ENCODE results near the gene RFX2.
"Not testable (repeated sequence)": the region's sequence is repeated elsewhere in the genome, so short reads cannot be mapped to it uniquely, and the experiment has no call there.

RFX2 gene

GRCh38 chr19:6110360-6110977 lies at the start of gene RFX2:
RFX2 (minus strand) TSS chr19:6110500; CDS start chr19:6047496, 63,004 bp downstream.
- peak; percentile 99 for DNase-seq

DNA sequence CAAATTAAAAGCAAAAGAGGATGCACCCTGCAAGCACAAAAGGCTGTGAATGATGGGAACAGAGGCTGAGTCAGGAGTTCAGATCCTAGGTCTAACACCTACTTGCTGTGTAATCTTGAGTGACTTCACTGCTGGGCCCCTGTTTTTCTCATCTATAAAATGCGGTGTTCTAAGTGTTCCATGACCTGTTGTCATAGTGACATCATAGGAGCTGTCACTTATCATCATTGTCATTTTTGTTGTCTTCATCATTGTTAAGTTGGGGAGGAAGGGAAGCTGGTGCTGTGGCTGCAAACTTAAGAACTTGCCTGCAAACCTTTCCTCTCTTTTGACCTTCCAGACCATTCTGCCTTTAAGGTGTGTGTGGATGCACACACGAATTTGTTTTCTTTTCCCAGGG lies 45.7 kb upstream of the RFX2 start:
- DNase-seq, result no peak

- no peak for DNase-seq
Measured at GRCh38 chr19:6150289-6150688, 40.0 kb upstream of the RFX2 start.

DNA sequence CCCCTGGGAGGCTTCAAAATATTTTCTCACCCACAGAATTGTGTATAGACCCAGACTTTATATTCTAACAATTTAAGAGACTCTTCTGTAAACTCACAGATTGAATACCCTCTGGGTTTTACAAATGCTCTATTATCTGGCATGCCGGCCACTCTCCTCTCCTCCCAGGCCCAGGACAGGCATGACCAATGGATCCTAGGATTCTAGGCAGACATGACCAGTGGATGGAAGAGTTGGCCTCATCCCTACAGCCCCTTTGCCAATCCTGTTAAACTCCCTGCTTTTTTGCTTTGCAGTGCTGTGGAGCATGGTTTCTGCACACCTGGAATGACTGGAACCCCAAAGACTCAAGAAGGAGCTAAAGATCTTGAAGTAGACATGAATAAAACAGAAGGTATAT lies 30.9 kb upstream of the RFX2 start:
- DNase-seq, result no peak

- DNase-seq, result no peak
Measured at GRCh38 chr19:6138511-6138910, 28.2 kb upstream of the RFX2 start.

DNA sequence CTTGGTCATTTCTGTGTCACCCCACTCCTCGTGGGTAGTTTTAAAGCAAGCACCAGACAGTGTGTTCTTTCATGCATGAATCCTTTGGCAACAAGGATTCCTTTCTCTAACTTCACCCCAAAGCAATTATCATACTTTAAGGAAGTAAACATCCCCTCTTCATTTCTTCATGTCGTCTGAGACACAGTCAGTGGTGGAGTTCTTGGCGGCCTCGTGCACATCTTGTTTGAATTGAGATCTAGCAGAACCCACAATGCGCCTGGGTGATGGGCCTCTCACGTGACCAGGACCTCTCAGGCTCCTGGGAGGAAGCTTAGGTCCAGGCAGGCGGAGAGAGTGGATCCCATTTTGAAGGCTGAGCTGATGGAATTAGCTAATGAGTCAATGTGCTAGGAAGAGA lies 27.8 kb upstream of the RFX2 start:
- no peak for DNase-seq

DNA sequence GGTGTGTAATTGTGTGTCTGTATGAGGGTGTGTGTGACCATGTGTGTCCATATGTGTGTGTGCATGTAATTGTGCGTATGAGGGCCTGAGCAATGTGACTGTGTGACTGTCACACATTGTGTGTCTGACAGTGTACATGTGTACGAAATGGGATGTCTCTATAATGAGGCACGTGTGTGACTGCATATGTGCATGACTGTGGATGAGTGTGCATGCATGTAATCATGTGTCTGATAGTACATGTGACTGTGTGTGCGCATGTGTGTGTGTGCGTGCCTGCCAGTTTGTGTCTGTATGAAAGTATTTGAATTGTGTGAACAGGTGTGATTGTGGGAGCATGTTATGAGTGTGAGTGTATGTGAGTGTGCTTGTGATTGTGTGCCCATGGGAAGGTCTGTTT lies 22.9 kb upstream of the RFX2 start:
- DNase-seq, result no peak

DNA sequence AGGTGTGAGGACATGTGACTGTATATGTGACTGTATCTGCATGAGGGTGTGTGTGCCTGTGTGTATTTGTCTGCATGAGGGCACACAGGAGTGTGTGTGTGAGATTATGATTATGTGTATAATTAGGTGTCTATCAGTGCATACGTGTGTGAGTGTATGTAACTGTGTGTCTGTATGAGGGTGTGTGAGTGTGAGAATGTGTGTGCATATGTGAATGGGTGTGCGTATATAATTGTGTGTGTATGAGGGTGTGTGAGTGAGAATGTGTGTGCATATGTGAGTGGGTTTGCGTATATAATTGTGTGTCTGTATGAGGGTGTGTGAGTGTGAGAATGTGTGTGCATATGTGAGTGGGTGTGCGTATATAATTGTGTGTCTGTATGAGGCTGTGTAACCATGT lies 22.2 kb upstream of the RFX2 start:
- DNase-seq, result no peak

DNA sequence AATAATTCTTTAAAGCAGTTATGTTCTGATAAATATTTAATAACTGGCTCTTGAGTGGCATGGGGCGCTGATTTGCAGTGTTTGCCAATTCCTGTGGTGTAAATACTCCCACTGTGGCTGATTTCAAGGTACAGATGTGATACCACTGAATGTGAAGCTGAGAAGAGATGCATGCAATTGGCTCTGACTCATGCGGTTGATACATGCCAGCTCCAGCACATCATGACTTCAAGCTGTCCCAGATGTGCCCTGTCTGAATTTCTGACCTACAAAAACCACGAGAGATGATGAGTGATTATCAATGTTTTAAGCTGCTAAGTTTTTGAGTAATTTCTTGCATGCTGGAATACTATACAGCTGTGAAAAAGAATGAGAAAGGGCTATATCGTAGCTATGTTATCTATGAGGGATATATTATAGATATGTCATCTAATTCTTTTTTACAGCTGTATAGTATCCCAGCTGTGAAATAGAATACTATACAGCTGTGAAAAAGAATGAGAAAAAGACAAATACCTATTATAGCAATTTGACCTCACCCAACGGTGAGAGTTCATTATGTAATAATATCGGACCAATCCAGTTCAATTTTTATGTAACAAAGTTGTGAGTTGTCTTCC lies 17.5 kb upstream of the RFX2 start:
- no peak for DNase-seq

DNA sequence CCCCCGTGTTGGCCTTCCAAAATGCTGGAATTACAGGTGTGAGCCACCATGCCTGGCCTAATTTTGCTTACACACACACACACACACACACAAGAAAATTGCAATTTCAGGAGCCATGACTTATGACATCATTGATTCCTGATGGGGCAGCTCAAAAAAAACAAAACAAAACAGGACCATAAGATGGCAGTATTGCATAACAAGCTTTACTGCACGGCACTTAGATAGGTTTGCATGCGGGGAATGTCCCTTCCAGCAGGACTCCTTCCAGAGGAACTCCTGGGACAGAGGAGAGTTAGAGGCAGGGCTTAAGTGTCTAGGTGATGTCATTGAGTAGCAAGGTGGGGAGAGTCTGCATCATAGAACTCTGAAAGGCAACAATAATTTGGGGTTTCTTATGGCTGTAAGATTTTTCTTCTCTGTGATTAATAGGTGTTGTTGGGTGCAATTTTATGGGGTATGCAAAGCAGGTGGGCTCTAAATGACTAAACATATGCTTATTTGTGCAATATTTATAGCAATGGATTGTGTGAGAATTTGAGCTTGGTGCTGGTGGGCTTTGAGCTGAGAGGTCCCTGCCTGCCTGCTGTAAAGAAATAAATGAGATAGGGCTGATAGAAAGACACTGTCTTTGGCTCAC lies 16.2 kb upstream of the RFX2 start:
- peak; percentile 48 for DNase-seq

DNA sequence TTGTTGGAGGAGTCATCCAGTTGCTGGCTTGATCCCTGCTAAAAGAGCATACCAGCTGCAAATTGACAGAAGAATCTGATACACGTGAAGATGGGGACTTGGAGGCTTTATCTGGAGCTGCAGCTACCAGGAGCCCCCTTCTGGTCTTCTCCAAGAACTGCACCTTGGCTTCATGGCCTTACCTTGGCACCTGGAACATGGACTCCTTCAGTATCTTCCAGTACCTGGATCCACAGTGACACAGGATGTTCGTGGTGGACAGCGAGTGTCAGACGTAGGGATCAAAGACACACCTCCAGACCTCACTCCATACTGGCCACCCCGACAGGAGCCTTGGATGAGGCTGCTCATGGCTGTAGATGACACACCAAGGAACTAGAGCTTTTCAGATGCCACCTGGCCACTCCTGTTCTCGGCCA lies 15.3 kb upstream of the RFX2 start:
- DNase-seq, result peak; percentile 80

DNA sequence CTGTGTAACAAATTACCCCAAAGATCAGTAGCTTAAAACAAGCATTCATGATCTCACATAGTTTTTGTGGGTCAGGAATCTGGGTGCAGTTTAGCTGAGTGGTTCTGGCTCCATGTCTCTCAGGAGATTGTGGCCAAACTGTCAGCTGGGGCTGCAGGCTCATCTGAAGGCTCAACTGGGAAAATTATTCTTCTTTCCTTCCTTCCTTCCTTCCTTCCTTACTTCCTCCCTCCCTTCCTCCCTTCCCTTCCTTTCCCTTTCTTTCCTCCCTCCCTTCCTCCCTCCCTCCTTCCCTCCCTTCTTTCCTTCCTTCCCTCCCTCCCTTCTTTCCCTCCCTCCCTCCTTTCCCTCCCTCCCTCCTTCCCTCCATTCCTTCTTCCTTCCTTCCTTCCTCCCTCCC lies 8.7 kb upstream of the RFX2 start:
- DNase-seq, result no peak

DNA sequence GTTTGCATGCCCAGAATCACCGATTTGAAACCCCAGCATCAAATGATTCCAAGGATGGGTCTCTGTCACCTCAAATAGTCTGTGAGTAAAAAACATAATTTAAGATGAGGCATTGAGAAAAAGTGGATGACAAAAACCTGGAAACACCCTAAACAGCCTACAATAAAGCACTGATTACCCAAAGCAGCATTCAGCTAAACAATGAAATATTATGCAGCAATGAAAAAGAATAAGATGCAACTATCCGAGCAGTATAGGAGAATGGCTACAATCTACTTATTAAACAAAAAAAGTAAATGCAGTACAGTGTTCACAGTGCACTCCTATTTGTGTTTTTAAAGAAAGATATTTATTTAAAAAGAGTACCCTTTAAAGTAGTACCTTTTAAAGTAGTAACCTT lies 7.7 kb upstream of the RFX2 start:
- DNase-seq, result no peak

GRCh38 chr19:6117534-6117933 lies 7.2 kb upstream of the RFX2 start:
- DNase-seq, result no peak

DNA sequence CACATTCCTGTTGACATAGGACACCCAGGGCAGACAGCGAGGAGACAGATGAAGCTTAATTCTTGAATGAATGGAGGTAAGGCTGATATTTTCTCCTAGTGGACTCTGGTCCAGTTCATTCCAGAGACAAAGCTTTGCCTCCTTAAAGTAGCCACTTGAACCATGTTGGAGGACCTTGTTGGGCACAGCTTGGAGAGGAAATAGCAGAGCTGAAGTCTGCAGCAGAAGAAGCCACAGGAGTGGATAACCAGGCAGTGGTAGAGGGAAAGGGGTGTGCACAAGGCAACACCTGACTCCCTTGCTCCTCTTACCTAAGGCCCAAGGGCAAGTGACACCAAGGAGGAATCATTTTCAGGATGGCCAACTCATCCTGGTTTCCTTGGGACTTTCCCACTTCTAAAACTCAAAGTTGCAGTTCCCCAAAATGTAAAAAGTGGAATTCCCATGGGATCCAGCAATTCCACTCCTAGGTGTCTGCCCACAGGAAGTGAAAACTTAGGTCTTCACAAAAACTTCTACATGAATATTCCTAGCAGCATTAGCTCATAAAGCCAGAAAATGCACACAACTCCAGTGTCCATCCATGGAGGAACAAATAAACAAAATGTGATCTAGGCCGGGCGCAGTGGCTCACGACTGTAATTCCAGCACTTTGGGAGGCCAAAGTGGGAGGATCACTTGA lies 6.6 kb upstream of the RFX2 start:
- DNase-seq, result no peak

GRCh38 chr19:6115992-6116391 lies 5.7 kb upstream of the RFX2 start:
- no peak for DNase-seq

GRCh38 chr19:6113616-6114188 lies 3.4 kb upstream of the RFX2 start:
- DNase-seq, result no peak

DNA sequence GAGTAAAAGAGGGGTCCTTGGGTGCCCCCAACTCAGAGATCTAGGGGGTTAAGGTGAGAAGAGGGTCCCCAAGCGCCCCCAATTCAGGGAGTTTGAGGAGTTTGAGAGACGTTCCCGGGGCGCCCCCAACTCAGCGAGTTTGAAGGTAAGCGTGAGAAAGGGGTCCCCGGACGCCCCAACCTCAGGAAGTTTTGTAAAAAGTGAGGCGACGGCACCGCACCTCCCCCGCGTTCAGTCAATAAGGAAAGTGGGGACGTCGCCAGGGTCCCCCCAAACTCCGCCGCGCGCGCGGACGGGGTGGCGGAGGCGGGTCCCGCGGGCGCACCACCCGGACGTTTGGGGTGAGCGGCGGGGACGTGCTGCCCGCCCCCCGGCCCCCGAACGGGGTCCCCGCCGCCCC lies 353 bp downstream of the RFX2 start:
- DNase-seq, result no peak

DNA sequence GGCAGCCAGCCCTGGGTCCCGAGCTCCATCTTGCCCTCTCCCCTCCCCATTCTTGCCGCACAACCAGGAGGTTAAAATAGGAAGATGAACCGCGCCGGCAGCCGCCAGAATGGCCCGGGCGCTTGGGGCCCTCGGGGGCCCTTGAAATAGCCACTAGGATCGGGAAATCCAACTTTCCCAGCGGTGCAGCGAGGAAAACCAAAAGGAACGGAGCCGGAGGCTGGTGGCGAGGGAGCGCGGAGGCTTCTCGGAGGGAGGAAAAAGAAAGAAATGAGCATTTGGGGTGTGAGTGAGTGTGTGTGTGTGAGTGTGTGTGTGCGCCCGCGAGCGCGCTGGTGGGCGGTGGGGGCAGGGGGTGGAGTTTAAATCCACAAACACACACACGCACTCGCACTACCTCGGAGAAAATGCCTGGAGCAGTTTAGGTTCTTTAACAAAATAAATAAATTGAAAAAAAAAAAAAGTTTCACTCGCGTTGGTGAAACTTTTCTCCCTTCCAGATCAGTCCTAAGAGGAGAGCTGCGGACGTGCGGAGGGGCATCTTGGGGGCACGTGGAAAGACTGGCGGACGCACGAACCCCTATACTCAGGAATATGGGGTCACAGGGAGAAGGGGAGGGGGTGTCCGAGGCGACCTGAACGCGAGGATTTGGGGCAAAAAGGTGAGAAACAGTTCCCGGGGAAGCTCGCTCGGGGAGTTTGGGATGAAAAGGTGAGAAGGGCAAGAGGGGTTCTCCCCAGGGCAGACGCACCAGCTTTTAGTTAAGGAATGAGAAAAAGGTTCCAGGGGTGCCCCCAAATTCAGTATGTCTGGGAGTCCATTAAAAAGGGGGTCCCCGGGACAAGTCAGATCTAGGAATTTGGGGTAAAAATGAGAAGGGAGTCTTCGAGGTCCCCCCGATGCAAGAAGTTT lies 1.3 kb downstream of the RFX2 start:
- DNase-seq, result no peak

DNA sequence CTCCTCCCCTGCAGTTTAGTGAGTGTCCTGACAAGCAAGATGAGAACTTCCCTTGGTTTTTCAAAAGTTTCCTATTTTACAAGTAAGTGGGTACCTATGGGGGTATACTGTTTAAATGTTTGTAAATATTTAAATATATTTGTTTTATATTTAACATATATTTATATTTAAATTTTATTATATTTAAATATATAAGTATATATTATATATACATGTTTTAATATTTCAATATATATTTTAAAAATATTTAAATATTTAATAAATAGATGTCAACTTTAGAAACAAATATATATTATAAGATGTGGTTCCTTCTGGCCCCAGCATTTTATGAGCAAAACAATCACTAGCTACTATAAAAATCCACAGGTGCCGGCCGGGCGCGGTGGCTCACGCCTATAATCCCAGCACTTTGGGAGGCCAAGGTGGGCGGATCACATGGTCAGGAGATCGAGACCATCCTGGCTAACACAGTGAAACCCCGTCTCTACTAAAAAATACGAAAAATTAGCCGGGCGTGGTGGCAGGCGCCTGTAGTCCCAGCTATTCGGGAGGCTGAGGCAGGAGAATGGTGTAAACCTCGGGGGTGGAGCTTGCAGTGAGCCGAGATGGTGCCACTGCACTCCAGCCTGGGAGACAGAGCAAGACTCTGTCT lies 3.5 kb downstream of the RFX2 start:
- DNase-seq, result not testable (repeated sequence)

GRCh38 chr19:6105444-6105843 lies 4.9 kb downstream of the RFX2 start:
- no peak for DNase-seq

GRCh38 chr19:6103894-6104293 lies 6.4 kb downstream of the RFX2 start:
- DNase-seq, result no peak

All from NCI-H1436 (cell line).